GM12892 (cell line): ENCODE results near the gene RTL3. TPM values are rescaled to one million over a fixed set of nuclear protein-coding genes. Genes with fewer than 3 reads are reported as not detected.
A peak's percentile ranks its signal among the peaks of the same experiment; 100 is the strongest.

ENCODE experiments used
- DNase-seq: peaks from one replicate; pipeline ENCODE4 v3.0.0; 2011; ENCODE audit not compliant: insufficient read length
- FAIRE-seq: peaks from 2 replicates; lab custom pipeline; 2011; peaks lifted over from hg19 to GRCh38; lab: Jason Lieb, UNC
- POLR2A ChIP-seq: IDR thresholded peaks from 2 replicates; pipeline ENCODE4 v1.6.1; 2011; ENCODE audit warnings: low read depth, low read length, control low read depth
- POLR2AphosphoS5 ChIP-seq: IDR thresholded peaks from 2 replicates; pipeline ENCODE4 v1.6.1; 2011; ENCODE audit warnings: low read depth, low read length, control low read depth
- TAF1 ChIP-seq: IDR thresholded peaks from 2 replicates; pipeline ENCODE4 v1.6.1; 2011; ENCODE audit warnings: low read depth, mild to moderate bottlenecking, control low read depth, low read length, borderline replicate concordance
- polyA plus RNA-seq: library from polyadenylated mRNA; unstranded; fragments of >200 nt; gene quantifications from one replicate; pipeline ENCODE4 v1.2.1, GENCODE V29; 2012; ENCODE audit warnings: missing spikeins, inconsistent platforms; ENCODE audit not compliant: missing spikeins

The RTL3 gene, protein sequence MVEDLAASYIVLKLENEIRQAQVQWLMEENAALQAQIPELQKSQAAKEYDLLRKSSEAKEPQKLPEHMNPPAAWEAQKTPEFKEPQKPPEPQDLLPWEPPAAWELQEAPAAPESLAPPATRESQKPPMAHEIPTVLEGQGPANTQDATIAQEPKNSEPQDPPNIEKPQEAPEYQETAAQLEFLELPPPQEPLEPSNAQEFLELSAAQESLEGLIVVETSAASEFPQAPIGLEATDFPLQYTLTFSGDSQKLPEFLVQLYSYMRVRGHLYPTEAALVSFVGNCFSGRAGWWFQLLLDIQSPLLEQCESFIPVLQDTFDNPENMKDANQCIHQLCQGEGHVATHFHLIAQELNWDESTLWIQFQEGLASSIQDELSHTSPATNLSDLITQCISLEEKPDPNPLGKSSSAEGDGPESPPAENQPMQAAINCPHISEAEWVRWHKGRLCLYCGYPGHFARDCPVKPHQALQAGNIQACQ
- polyA plus RNA-seq = 0.21 TPM

DNA sequence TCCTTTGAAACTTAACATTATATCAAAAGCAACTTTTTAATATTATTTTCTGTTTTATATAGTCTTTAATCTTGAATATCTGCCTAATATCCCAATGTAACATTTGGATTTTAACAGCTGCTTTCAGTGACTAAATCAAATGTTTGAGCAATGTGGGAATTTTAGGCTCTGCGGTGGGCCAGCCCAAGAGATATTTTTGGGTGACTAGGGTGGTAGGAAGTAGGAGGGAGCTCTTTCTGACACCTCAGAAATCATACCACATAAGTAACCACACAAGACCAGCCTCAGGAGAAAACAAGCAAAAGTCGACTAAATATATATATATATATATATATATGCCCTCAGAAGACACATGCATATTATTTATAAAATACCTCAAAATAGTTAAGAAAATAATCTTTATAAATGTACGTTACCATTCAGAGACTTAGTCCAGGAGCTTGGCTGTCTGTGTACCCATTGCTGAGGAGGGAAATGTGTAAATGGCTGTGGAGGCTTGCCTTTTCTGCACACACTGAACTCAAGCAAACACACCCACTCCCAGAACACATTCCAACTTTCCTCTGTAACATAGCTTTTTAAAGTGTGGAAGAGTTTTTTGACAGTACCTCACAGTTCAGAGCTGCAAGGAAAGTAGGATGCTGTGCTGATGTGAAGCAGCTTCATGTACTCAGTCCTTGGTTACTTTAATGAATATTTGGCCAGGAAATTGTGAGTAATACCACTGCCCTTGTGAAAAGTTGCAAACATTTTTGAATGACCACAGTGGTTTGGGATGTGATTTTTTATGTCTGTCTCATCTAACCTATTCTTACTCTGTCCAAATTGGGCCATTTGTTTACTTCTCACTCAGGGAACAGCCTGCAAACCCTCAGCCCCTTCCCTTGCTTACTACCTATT lies at the start of gene RTL3:
Gene RTL3 (minus strand): TSS at position 484 of the 900 bp plus-strand sequence. CDS start 908 bp downstream, outside the sequence.
- no peak for FAIRE-seq

DNA sequence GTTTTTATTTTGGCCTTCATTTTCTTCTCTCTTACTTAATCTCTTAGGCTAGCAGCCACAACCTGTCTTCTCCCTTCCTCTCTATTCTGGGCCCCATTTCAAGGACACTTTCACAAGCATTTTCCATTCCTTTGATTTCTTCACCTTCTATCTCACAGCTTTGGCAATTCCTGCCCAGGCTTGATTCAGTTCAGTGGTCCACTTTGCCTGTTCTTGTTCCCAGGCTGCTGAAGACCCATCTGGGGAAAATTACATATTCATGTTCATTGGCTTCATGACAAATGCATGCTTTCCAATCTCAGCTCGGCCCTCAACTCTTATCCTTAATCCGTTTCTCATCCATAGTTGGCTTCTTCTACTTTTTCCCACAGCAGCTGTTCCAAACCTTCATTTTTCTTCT lies 49.7 kb upstream of the RTL3 start:
- FAIRE-seq (no peak), DNase-seq (no peak)
- TF ChIP-seq POLR2A (no peak), POLR2AphosphoS5 (no peak), TAF1 (no peak)

More for the DNA sequence above, at the start of gene RTL3:
- TF ChIP-seq POLR2A (no peak), TAF1 (no peak), POLR2AphosphoS5 (no peak)
- no peak for DNase-seq

DNA sequence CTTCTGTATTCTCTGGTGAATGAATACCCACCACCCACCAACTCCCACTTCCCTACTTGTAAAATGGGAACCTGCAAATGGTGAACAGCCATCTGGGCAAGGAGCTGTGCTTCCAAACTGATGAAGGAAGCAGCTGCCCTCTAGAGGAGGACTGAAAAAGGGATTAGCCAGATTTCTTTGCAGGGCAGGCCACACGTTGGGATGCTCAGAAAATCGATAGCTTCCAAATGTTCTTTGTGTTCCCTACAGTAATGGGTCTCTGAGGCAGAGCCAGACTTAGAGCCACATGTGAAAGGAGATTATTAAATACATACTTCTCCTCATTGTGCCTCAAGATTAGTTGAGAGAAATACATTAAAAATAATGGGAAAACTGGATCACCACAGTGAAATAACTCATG lies 49.1 kb upstream of the RTL3 start:
- no peak for TF ChIP-seq POLR2AphosphoS5
- no peak for TF ChIP-seq TAF1
- TF ChIP-seq POLR2A = no peak
- DNase-seq = no peak
- no peak for FAIRE-seq

DNA sequence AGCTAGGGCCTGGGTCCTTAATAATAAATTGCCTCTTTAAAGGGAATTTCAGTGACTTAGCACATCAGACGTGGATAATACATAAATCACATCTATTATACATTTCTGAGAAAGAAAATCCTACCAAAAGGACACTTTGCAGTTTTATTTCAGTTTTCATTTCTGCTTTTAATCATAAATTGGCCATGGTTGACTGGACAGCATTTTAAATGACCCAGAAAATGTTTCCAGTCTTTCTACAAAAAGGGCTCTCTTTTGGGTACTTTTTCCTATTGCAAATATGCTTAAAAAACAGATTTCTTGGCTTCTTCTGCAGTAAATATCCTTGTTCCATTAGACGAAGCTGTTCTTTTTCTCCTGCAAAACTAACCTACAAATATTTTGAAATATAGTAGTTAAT lies 46.9 kb upstream of the RTL3 start:
- no peak for TF ChIP-seq POLR2AphosphoS5
- no peak for TF ChIP-seq TAF1
- no peak for TF ChIP-seq POLR2A

GRCh38 chrX:78693536-78693935 lies 34.4 kb upstream of the RTL3 start:
- no peak for DNase-seq
- FAIRE-seq = no peak

More for the DNA sequence above, 46.9 kb upstream of the RTL3 start:
- FAIRE-seq (no peak), DNase-seq (no peak)

GRCh38 chrX:78693012-78693411 lies 33.9 kb upstream of the RTL3 start:
- DNase-seq (no peak), FAIRE-seq (no peak)
- no peak for TF ChIP-seq TAF1
- no peak for TF ChIP-seq POLR2AphosphoS5
- no peak for TF ChIP-seq POLR2A

More at GRCh38 chrX:78693536-78693935, 34.4 kb upstream of the RTL3 start:
- TF ChIP-seq POLR2A = no peak
- no peak for TF ChIP-seq POLR2AphosphoS5

- FAIRE-seq (peak; percentile 83), DNase-seq (no peak)
- TF ChIP-seq TAF1 (no peak), POLR2AphosphoS5 (no peak), POLR2A (no peak)
These were observed 28.5 kb upstream of the RTL3 start for GRCh38 chrX:78687586-78687985.

DNA sequence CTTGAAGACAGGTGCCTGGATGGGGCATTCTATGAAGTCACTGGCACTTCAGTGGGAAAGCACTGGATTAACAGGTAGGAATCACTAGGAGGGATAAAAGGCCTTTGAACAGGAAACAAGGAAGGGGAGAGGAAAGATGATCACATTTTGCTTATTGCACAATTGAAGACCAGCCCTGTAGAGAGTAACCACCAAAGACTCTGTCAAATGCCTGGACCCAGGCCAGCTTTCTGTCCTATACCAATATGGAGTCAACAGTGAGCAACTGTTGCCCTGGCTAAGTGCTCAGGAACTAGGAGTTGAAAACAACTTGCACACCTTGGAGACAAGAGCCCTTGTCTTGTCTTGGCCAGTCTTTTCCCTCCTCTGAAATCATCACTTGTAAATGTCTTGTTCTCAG lies 14.1 kb upstream of the RTL3 start:
- FAIRE-seq (no peak), DNase-seq (no peak)
- no peak for TF ChIP-seq POLR2AphosphoS5
- TF ChIP-seq POLR2A = no peak
- TF ChIP-seq TAF1 = no peak

DNA sequence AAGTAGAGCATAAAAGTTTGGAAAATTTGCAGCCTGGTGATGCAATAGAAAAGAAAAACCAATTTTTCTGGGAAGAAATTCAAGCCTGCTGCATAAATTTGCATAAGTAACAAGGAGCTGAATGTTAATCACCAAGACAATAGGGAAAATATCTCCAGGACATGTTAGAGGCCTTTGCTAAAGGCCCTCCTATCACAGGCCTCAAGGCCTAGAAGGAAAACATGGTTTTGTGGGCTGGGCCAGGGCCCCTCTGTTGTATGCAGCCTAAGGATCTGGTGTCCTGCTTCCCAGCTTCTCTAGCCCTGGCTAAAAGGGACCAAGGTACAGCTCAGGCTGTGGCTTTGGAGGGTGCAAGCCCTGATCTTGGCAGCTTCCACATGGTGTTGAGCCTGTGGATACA lies 6.2 kb upstream of the RTL3 start:
- DNase-seq = no peak
- TF ChIP-seq POLR2A = no peak
- no peak for TF ChIP-seq POLR2AphosphoS5
- TF ChIP-seq TAF1 = no peak
- no peak for FAIRE-seq

DNA sequence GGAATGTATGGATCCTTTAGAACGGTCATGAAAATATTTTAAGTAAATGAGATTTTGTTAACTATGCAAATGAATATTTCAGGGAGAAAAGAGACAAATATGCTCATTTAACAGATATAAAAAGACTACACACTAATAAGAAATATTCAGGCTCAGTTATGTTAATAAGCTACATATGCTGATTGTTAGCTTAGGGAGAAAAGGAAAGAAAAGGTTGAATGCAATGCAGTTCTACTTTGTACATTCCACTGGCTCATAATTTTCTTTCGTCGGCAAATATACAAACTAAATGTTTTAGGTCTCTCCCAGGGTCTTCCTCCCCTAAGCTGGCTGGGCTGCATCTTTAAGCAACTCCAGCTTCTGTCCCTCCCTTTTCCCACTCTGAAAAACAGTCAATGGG lies 2.7 kb upstream of the RTL3 start:
- DNase-seq = no peak
- FAIRE-seq = no peak
- TF ChIP-seq POLR2AphosphoS5 (no peak), POLR2A (no peak), TAF1 (no peak)

DNA sequence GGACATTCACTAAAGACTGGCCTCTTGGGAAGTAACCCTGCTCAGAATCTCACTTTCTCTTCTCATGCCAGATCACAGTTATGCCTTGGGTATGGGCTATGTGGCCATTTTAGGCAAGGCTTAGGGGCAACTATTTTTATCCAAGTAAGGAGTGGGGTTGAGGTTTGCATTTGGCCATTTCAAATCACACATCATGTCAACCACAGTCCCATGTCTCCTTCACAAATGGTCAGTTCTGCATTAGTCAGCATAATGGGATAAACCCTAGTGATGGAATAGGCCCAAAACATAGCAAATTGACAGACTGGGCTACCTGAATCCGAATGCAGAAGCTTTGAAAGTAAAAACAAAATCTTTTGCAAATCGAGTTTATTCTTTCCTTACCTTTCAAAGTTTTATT lies 827 bp upstream of the RTL3 start:
- FAIRE-seq = peak; percentile 69
- TF ChIP-seq POLR2A = no peak
- no peak for TF ChIP-seq POLR2AphosphoS5
- TF ChIP-seq TAF1 = no peak
- DNase-seq = no peak

DNA sequence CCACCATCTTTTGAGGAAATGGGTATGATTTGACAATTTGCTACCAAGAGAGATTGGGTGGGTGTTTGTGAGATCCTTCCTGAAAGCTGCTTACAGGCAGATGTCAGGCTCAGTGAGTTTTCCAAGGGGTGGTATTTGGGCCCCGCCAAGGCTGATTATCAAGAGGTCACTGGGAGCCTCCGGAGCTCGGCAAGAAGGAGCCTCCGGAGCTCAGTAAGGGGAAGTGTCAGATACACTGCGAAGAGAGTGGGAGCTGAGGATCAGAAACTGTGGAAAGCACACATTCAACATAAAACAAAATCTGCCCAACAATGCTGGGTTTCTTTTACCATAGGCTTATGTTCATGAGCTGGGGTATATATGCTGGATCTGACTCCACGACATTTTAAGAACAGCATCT lies 714 bp downstream of the RTL3 start:
- FAIRE-seq (no peak), DNase-seq (no peak)
- TF ChIP-seq TAF1 (no peak), POLR2A (no peak), POLR2AphosphoS5 (no peak)
